Activated naive CD8-positive, alpha-beta T cell treated with anti-CD3 and anti-CD28 coated beads, Interleukin-2, amount 10 ng/mL, durations not matched to agents 7 days and 5 days (primary cell): ENCODE data around the gene C3orf52. TPM values are rescaled to one million over a fixed set of nuclear protein-coding genes. Genes with fewer than 3 reads are reported as not detected.

Experiments
- ATAC-seq: fragments of 150-1000 bp; cut with Tn5 transposase; one replicate; pipeline ENCODE4 v1.10.0; 2021; ENCODE audit warnings: low read depth, moderate library complexity
- POLR2A ChIA-PET: fragments of 350-600 bp; sonication (Branson Sonifier 250); formaldehyde crosslinking; loops from one replicate; lab custom pipeline; 2021; ENCODE audit warnings: antibody characterized with exemption; lab: Charles Lee
- DNase-seq: peaks from one replicate; pipeline ENCODE4 v3.0.0; 2021
- H3K27ac Mint-ChIP-seq: one replicate; pipeline ENCODE4 v1.8.0; 2022; ENCODE audit warnings: mild to moderate bottlenecking, mixed read lengths
- H3K27me3 Mint-ChIP-seq: one replicate; pipeline ENCODE4 v1.8.0; 2022; ENCODE audit warnings: mild to moderate bottlenecking, moderate library complexity, mixed read lengths
- H3K36me3 Mint-ChIP-seq: one replicate; pipeline ENCODE4 v1.8.0; 2021; ENCODE audit warnings: mild to moderate bottlenecking, mixed read lengths
- H3K4me1 Mint-ChIP-seq: one replicate; pipeline ENCODE4 v1.8.0; 2021; ENCODE audit warnings: mixed read lengths
- H3K4me3 Mint-ChIP-seq: one replicate; pipeline ENCODE4 v1.8.0; 2022; ENCODE audit warnings: mild to moderate bottlenecking, moderate library complexity, mixed read lengths
- H3K9me3 Mint-ChIP-seq: one replicate; pipeline ENCODE4 v1.8.0; 2021; ENCODE audit warnings: mixed read lengths
- total RNA-seq, 2 experiments: library from RNA; stranded (reverse); gene quantifications; one replicate each; pipeline ENCODE4 v1.2.3, GENCODE V29; 2021

C3orf52 gene
- total RNA-seq, 2 experiments from 2014 or later = 2.1 to 3.1 TPM

DNA sequence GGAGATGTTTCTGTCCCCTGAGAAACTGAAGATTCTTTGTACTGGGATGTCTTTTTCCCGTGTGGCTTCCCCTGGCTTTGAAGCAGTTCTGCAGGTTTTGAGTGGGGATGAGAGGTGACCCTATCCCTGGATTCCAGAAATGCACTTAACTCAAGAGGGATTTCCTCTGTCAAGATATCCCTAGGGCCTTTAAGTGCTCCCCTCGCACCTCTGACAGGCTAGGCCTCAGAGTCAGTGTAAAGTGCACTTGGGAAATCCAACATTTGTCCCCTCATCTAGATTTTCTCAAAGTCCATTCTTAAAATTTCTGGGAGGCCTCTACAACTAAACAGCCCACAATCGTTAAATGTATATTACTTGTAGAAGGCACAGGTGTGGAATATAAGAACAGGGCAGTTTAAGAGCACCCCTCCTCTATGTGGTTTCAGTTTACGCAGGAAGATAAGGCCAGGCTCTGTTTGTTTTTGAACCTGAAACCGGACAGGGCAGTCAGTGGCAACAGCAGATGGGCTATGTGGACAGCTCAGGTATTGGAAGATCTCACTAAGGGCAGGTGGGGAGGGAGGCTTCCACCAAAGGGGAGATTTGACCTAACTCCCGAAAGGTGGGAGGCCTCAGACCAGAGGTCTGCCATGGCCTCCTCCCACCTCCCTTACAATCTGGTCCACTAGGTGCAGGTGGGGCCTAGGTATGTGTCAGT is 4.8 kb downstream of the C3orf52 start:
- no peaks in the 10 kb centered on the region for H3K9me3 Mint-ChIP-seq
- peaks cover 4% of the 10 kb centered on the region for H3K36me3 Mint-ChIP-seq
- peaks cover 14% of the 10 kb centered on the region for H3K27me3 Mint-ChIP-seq
- peak overlapping the region; percentile 7 for H3K4me3 Mint-ChIP-seq
- DNase-seq = no peak
- ATAC-seq = no peak
- H3K4me1 Mint-ChIP-seq = peaks cover 32% of the 10 kb centered on the region
- POLR2A ChIA-PET = interaction anchor here (0.6 to 0.8 kb wide), 3 partner anchors 14 to 1315 kb away, joined by 4 to 5 read pairs (median 4); no protein-coding TSS in a partner anchor
- H3K27ac Mint-ChIP-seq = peak overlapping the region; percentile 52

DNA sequence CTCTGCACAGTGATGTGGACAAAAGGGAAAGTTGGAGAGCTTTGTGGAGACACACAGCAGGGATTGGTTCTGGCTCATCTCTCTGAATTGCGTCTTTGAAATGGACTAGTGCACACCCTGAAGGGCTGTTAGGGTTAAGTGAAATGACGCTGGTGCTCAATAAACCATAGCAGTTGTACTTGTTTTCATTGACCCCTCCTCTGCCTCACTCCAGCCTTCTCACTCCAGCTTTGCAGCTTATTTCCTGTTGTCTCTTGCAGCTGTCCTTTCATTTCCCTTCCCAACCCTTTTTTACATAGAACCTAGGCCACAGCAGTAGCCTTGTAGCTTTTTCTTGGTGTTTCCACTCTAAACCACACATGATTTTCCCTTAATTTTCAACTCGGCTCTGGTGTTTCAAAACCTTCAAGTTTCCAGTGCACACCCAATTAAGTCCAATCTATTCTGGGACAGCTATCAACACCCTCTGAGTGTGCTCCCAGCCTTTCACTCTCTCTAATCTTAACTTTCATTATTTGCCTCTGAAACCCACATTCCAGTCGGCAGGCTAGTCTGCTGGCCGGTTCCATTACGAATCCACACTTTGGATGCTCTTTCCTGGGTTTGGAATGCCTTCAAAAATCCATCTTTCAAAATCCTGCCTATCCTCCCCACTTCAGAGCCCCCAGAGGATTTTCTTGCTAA is 6.4 kb downstream of the C3orf52 start:
- Mint-ChIP-seq H3K4me1 (peaks cover 26% of the 10 kb centered on the region), H3K27me3 (peaks cover 6% of the 10 kb centered on the region), H3K36me3 (peaks cover 4% of the 10 kb centered on the region), H3K4me3 (peak overlapping the region; percentile 5), H3K9me3 (no peaks in the 10 kb centered on the region), H3K27ac (peak overlapping the region; percentile 44)
- no peak for DNase-seq
- no peak for ATAC-seq
- POLR2A ChIA-PET = no interaction called here

DNA sequence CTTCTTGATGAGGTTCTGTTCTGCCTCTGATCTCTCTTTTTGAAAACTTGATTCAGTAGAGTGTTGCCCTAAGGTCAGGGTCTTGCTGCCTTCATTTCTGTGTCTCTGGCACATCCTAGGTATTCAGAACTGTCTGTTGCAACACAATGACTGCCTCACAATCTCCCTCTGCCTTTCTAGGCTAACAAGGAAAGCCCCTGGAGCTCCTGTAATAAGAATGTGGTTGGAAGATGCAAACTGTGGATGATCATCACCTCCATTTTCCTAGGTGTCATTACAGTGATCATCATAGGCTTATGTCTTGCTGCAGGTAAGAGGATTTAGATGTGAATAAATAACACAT is 7.0 kb downstream of the C3orf52 start:
- DNase-seq = no peak
- H3K27ac Mint-ChIP-seq = no peak overlapping the region
- no peak overlapping the region for H3K4me3 Mint-ChIP-seq
- H3K36me3 Mint-ChIP-seq = peaks cover 4% of the 10 kb centered on the region
- ATAC-seq = no peak
- no peaks in the 10 kb centered on the region for H3K9me3 Mint-ChIP-seq
- H3K27me3 Mint-ChIP-seq = peaks cover 2% of the 10 kb centered on the region
- H3K4me1 Mint-ChIP-seq = peaks cover 26% of the 10 kb centered on the region
- POLR2A ChIA-PET = no interaction called here

DNA sequence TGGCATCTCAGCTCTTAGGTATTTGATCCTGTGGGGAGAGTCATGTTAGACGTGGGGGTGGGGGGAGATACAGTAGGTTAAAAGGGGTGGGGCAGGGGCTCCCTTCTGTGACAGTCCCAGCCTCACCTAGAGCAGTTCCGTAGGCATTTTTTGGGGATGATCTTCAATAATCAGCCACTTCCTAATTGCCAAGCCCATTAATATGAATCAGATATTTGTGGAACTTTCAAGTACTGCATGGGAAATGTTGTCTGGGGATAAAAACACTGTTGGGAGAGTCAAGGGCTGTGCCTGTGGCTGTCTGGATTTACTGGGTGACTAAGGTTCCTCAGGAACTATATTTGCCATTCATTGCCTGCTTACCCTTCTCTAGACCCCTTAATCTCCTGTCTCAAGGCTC is 9.5 kb downstream of the C3orf52 start:
- POLR2A ChIA-PET = no interaction called here
- peaks cover 2% of the 10 kb centered on the region for H3K36me3 Mint-ChIP-seq
- H3K9me3 Mint-ChIP-seq = no peaks in the 10 kb centered on the region
- H3K4me1 Mint-ChIP-seq = peaks cover 21% of the 10 kb centered on the region
- no peaks in the 10 kb centered on the region for H3K27me3 Mint-ChIP-seq
- H3K4me3 Mint-ChIP-seq = no peak overlapping the region
- H3K27ac Mint-ChIP-seq = no peak overlapping the region
- DNase-seq = no peak
- ATAC-seq = no peak

DNA sequence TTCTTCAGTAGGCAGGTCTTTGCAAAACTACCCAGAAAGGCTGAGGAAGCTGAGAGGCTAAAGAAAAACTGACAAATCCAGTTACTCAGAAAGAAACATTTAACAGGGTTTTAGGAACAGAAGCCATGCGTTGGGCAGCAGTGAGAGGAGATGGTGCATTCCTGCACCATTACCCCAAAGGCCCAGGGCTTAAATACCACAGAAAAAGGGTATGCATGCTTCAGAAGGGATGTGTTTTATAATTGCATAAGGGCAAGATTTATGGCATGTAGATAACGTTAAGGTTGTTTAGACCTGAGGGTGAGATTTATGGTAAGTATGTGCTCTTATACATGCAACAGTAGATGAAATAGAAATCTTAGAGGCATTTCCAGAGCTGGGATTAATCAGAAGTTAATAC is 10.0 kb downstream of the C3orf52 start:
- H3K27ac Mint-ChIP-seq = no peak overlapping the region
- no peak for ATAC-seq
- no peaks in the 10 kb centered on the region for H3K27me3 Mint-ChIP-seq
- POLR2A ChIA-PET = no interaction called here
- H3K9me3 Mint-ChIP-seq = no peaks in the 10 kb centered on the region
- no peak overlapping the region for H3K4me3 Mint-ChIP-seq
- DNase-seq = no peak
- peaks cover 16% of the 10 kb centered on the region for H3K4me1 Mint-ChIP-seq
- peaks cover 2% of the 10 kb centered on the region for H3K36me3 Mint-ChIP-seq

DNA sequence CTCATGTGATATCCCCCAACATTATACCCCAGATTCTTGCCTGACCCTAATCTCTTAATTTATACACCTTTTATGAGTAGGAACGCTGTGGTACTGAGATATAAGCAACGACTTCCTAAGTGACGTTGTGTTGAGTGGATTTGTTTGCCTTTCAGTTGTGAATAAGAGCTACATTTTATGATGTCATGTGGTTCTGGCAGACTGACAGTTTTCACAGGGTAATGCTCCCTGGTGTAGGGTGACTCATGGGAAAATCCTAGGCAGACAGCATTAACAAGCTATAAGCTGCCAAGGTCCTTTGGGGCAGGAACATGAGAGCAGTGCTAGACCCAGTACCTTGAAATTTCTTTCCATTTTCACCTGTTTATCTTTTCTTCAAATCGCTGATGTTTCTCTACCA is 11.2 kb downstream of the C3orf52 start:
- DNase-seq (no peak), ATAC-seq (no peak)
- Mint-ChIP-seq H3K9me3 (no peaks in the 10 kb centered on the region), H3K36me3 (peaks cover 2% of the 10 kb centered on the region), H3K27ac (no peak overlapping the region), H3K27me3 (no peaks in the 10 kb centered on the region), H3K4me1 (peaks cover 14% of the 10 kb centered on the region), H3K4me3 (no peak overlapping the region)
- POLR2A ChIA-PET = no interaction called here

DNA sequence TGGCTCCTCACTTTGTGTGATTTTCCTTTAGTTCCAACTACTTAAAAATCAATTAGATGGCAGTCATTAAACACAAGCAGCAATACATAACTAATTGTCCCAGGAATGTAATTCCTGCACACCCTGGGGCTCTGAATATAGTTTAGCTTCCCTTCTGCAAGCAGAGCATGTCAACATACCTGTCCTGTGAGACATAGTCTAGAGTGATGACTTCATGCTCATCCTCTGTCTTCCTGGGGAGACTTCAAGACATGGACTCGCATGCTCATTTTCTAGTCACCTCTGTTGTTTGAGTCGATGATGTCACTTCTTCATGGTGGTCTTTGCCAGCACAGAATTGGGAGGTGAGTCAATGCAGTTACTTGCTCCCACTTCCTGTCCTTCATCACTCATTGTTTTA is 15.7 kb downstream of the C3orf52 start:
- ATAC-seq = no peak
- H3K36me3 Mint-ChIP-seq = peaks cover 4% of the 10 kb centered on the region
- POLR2A ChIA-PET = no interaction called here

DNA sequence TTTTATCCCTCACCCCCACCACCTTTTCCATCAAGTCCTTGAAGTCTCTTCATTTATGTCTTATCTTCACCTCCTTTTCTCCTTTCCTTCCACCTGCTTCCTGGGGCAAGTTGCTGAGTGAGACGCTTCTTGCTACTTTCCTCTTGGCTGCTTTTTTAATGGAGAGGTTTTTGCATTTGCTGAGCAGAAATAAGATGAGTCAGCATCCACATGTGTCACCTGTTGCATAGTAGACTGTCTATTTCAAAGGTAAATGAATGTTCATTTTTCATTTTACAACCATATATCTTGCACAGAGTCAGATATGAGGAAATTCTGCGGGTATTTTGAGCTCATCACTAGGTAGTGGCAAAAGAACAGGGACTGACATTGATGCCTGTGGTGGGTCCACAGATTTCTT is 18.6 kb downstream of the C3orf52 start:
- ATAC-seq (no peak), DNase-seq (no peak)
- H3K36me3 Mint-ChIP-seq = peaks cover 4% of the 10 kb centered on the region
- POLR2A ChIA-PET = no interaction called here
- no peak overlapping the region for H3K4me3 Mint-ChIP-seq
- no peaks in the 10 kb centered on the region for H3K4me1 Mint-ChIP-seq
- H3K27me3 Mint-ChIP-seq = peaks cover 2% of the 10 kb centered on the region
- H3K27ac Mint-ChIP-seq = no peak overlapping the region
- H3K9me3 Mint-ChIP-seq = no peaks in the 10 kb centered on the region

More for the DNA sequence above, 15.7 kb downstream of the C3orf52 start:
- H3K9me3 Mint-ChIP-seq = no peaks in the 10 kb centered on the region
- no peaks in the 10 kb centered on the region for H3K4me1 Mint-ChIP-seq
- DNase-seq = no peak
- no peak overlapping the region for H3K4me3 Mint-ChIP-seq
- H3K27ac Mint-ChIP-seq = no peak overlapping the region
- H3K27me3 Mint-ChIP-seq = no peaks in the 10 kb centered on the region

DNA sequence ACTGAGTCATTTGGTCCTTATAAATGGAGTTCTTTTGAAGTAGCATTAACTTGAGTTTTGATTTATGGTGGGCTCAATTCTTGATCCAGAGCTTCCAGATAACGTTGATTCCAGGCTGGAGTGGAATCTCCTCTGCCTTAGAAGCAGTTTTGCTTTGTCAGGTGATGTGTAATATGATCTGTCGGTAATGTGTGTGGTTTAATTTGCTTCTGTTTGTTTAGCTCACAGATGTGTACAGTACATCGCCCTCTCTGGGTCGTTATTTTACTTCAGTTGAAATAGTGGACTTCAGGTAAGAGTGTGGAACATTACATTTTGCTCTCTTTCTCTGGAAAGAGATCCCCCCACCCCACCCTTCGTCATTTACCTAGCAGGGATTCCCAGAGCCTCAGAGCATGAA is 23.1 kb downstream of the C3orf52 start:
- Mint-ChIP-seq H3K27me3 (peaks cover 2% of the 10 kb centered on the region), H3K9me3 (no peaks in the 10 kb centered on the region), H3K36me3 (peaks cover 1% of the 10 kb centered on the region), H3K27ac (no peak overlapping the region), H3K4me3 (no peak overlapping the region), H3K4me1 (peaks cover 5% of the 10 kb centered on the region)
- ATAC-seq (no peak), DNase-seq (no peak)
- POLR2A ChIA-PET = no interaction called here

DNA sequence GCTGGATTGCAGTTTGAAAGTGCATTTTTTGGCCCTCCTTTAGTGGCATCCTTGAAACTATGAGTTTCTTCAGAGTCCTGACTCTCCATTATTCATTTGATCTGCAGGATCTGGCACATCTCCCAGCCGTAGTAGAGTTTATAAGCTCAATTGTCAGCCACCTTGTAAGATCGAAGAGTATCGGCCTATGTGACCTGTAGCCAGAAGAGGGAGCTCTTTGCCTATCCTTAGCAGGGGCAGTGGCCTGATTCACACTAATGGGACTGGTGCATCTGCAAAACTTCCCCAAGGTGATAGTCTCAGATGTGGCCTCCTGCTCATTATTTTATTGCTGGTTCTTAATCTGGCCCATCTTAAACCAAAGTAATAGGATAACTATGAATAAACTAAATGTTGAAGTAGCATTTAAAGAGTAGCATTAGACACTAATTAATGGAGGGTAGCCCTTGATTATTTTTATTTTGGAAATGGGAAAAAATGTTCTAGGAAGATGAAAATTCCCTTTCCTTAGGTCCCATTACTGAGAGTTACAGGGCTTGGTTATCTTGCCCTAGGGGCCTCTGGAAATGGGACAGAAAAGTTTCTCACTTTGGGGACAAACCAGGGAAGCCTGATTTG is 25.7 kb downstream of the C3orf52 start:
- POLR2A ChIA-PET = interaction anchor here (1.0 kb wide), 1 partner anchor 21 kb away, joined by 3 read pairs; no protein-coding TSS in a partner anchor
- Mint-ChIP-seq H3K4me3 (no peak overlapping the region), H3K27ac (no peak overlapping the region)

DNA sequence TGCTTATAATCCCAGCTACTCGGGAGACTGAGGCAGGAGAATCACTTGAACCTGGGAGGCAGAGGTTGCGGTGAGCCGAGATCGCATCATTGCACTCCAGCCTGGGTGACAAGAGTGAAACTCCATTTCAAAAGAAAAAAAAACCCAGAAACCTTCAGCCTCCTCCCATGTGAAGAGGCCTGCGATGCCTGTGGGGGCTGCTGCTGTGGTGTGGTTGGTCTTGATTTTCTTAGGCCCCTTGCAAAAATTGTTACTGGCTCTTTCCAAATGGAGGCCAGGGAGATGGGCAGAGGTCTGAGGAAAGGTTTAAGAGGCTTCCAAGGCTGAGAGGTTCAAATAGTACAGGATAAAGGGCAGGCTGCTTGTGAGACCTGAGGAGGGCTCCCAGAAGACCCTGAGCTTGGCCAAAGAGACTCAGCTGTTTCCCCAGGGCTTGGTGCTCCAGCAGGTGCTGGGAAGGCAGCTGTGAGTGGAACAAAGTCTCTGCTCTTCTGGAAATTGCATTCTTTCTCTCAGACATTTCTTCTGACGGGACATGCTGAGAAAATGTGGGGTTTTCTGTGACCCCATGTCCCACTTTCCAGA is 28.5 kb downstream of the C3orf52 start:
- DNase-seq = no peak
- H3K27ac Mint-ChIP-seq = no peak overlapping the region
- POLR2A ChIA-PET = no interaction called here
- peaks cover 17% of the 10 kb centered on the region for H3K4me1 Mint-ChIP-seq
- no peaks in the 10 kb centered on the region for H3K27me3 Mint-ChIP-seq
- ATAC-seq = no peak
- H3K4me3 Mint-ChIP-seq = no peak overlapping the region
- H3K9me3 Mint-ChIP-seq = no peaks in the 10 kb centered on the region
- H3K36me3 Mint-ChIP-seq = peaks cover 5% of the 10 kb centered on the region

More for the DNA sequence above, 25.7 kb downstream of the C3orf52 start:
- Mint-ChIP-seq H3K36me3 (no peaks in the 10 kb centered on the region), H3K27me3 (peaks cover 2% of the 10 kb centered on the region), H3K4me1 (peaks cover 7% of the 10 kb centered on the region), H3K9me3 (no peaks in the 10 kb centered on the region)
- peak; percentile 94 for ATAC-seq
- no peak for DNase-seq

DNA sequence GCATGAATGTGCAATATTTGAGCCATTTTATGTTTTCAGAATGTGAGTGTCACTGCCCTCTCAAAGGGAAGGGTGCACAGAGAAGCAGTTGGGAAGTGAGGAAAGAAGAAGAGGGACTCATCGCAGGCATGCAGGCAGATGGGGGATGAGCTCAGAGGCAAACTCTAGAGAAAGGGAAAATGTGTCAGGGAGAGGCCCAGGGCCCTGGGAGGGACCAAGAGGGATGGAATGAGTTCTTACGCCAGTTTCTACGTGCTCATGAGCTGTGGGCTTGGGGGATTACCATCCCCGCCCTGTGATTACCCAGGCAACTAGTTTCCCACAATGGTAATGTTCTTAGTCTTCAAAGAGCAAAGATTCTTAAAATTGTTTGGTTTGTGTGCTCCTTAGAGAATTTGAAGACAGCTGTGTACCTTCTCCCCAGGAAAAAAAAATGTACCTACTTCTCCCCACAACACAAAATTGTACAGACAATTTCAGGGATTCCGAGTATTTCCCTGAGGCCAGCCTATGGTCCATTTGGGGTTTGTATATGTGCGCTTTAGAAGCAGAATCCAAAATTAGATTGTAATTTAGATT is 29.1 kb downstream of the C3orf52 start:
- DNase-seq (no peak), ATAC-seq (no peak)
- POLR2A ChIA-PET = no interaction called here
- H3K4me3 Mint-ChIP-seq = no peak overlapping the region
- H3K27me3 Mint-ChIP-seq = no peaks in the 10 kb centered on the region
- H3K4me1 Mint-ChIP-seq = peaks cover 22% of the 10 kb centered on the region
- H3K9me3 Mint-ChIP-seq = no peaks in the 10 kb centered on the region
- H3K36me3 Mint-ChIP-seq = peaks cover 7% of the 10 kb centered on the region
- no peak overlapping the region for H3K27ac Mint-ChIP-seq

DNA sequence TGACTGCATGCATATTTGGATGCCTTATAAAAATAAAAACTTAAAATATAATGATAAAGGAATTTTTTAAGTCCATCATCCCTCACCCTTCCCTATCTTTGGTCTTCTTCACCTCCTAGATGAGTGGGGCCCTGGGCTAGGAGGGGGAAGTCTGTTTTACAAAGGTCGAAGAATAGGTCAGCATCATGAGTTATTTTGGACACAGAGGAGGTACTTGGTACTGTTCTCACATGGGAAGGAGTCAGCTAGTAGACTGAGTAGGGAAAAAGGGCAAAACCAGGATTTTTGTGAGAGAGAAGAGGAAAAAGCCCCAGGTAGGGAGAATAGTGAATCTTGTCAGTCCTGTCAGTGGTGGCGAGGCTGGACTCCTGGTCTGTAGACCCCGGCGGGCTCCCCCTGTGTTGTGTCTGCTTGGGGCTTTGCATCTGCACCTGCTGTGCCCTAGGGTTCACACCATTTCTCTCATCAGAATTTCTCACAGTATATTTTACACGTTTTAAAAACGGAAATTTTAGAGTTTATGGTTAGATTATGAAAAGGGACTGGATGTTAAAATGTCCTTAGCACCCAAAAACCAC is 29.7 kb downstream of the C3orf52 start:
- peaks cover 7% of the 10 kb centered on the region for H3K36me3 Mint-ChIP-seq
- H3K4me3 Mint-ChIP-seq = no peak overlapping the region
- H3K27me3 Mint-ChIP-seq = no peaks in the 10 kb centered on the region
- ATAC-seq = no peak
- no peak overlapping the region for H3K27ac Mint-ChIP-seq
- no peaks in the 10 kb centered on the region for H3K9me3 Mint-ChIP-seq
- peaks cover 27% of the 10 kb centered on the region for H3K4me1 Mint-ChIP-seq
- no peak for DNase-seq
- POLR2A ChIA-PET = no interaction called here
